ENCODE measurements around the gene IQCF6.
A peak's percentile ranks its signal among the peaks of the same experiment; 100 is the strongest.

Gene IQCF6

DNA sequence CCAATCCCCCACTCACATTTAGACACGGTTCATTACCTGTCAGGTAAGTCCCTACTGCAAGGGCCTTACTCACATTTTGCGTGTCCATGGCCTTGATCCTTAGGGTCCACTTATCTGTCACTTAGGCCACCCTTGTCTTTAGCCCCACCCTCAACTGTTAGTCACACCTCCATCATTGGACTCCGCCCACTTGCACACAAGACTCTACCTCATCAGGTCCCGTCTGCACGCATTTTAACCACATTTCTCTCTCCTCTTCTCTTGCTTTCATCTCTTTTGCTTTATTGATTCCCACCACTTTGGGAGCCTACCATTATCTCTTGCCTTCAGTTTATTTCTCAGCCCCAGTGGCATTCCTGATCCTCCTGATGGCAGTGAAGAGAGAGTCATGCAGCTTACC is at the start of gene IQCF6:
Gene IQCF6 (minus strand): TSS at position 101 of the 400 bp plus-strand sequence. CDS start 13 bp downstream, at position 88.
- H3K27ac ChIP-seq (ENCODE audit: low read length), result no peak within 1 kb of the TSS

GRCh38 chr3:51828297-51828696 is 49.3 kb upstream of the IQCF6 start:
- no peaks in the 10 kb centered on the region for H3K27me3 ChIP-seq (ENCODE audit: control insufficient read depth, insufficient read depth, low read length)
- H3K9me3 ChIP-seq (ENCODE audit: control insufficient read depth, low read depth, low read length), result no peaks in the 10 kb centered on the region
- no peak overlapping the region for H3K4me3 ChIP-seq (ENCODE audit: low read length)
- no peaks in the 10 kb centered on the region for H3K4me1 ChIP-seq (ENCODE audit: control insufficient read depth, low read depth, low read length)
- no peak overlapping the region for H3K27ac ChIP-seq (ENCODE audit: low read length)
- H3K36me3 ChIP-seq (ENCODE audit: control insufficient read depth, low read depth, low read length), result no peaks in the 10 kb centered on the region
- no peak overlapping the region for H3K9ac ChIP-seq (ENCODE audit: low read length)

More for the DNA sequence above, at the start of gene IQCF6:
- Histone ChIP-seq H3K27me3 (ENCODE audit: control insufficient read depth, insufficient read depth, low read length) (no peaks in the 10 kb centered on the region), H3K4me3 (ENCODE audit: low read length) (no peak within 1 kb of the TSS), H3K9ac (ENCODE audit: low read length) (no peak within 1 kb of the TSS), H3K4me1 (ENCODE audit: control insufficient read depth, low read depth, low read length) (no peaks in the 10 kb centered on the region), H3K36me3 (ENCODE audit: control insufficient read depth, low read depth, low read length) (no peaks in the 10 kb centered on the region), H3K9me3 (ENCODE audit: control insufficient read depth, low read depth, low read length) (no peaks in the 10 kb centered on the region)

DNA sequence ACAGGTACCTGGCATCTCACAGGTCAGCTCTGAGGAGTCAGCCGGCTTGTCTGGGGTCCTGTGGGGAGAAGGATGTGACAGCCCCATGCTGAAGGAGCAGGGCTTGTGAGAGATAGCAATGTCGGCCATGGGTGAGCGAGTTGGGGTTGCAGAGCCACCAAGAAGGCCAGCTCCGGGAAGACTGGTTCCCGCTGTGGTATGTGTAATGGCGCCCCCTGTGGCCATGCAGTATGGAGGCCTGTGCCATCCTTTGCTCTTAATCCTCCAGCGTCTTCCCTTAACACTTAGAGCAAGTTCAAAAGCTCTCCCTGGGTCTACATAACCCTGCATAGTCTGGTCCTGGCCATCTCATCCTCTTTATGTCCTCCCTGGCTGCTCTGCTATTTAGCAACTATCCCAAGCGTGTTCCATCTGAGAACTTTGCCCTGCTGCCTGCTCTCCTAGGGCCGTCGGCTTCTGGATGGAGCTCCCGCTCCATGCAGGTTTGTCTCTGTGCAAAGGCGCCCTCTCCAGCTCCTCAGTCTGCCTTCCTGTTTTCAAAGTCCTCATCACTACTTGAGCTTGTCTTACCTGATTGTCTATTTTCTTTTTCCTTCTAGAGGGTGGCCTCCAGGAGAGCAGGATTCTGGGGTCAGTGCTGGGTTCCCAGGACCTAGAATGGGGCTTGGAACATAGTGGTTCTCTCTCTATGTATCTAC is 40.8 kb upstream of the IQCF6 start:
- no peaks in the 10 kb centered on the region for H3K27me3 ChIP-seq (ENCODE audit: control insufficient read depth, insufficient read depth, low read length)
- no peak overlapping the region for H3K9ac ChIP-seq (ENCODE audit: low read length)
- H3K4me3 ChIP-seq (ENCODE audit: low read length), result no peak overlapping the region
- no peaks in the 10 kb centered on the region for H3K4me1 ChIP-seq (ENCODE audit: control insufficient read depth, low read depth, low read length)
- no peaks in the 10 kb centered on the region for H3K36me3 ChIP-seq (ENCODE audit: control insufficient read depth, low read depth, low read length)
- H3K27ac ChIP-seq (ENCODE audit: low read length), result no peak overlapping the region
- H3K9me3 ChIP-seq (ENCODE audit: control insufficient read depth, low read depth, low read length), result no peaks in the 10 kb centered on the region

- Histone ChIP-seq H3K36me3 (ENCODE audit: control insufficient read depth, low read depth, low read length) (no peaks in the 10 kb centered on the region), H3K4me1 (ENCODE audit: control insufficient read depth, low read depth, low read length) (no peaks in the 10 kb centered on the region), H3K27me3 (ENCODE audit: control insufficient read depth, insufficient read depth, low read length) (no peaks in the 10 kb centered on the region), H3K4me3 (ENCODE audit: low read length) (no peak overlapping the region), H3K27ac (ENCODE audit: low read length) (no peak overlapping the region), H3K9me3 (ENCODE audit: control insufficient read depth, low read depth, low read length) (no peaks in the 10 kb centered on the region), H3K9ac (ENCODE audit: low read length) (no peak overlapping the region)
Measured at GRCh38 chr3:51819151-51819550, 40.1 kb upstream of the IQCF6 start.

GRCh38 chr3:51817375-51817774 is 38.3 kb upstream of the IQCF6 start:
- Histone ChIP-seq H3K9me3 (ENCODE audit: control insufficient read depth, low read depth, low read length) (no peaks in the 10 kb centered on the region), H3K36me3 (ENCODE audit: control insufficient read depth, low read depth, low read length) (no peaks in the 10 kb centered on the region), H3K4me3 (ENCODE audit: low read length) (no peak overlapping the region), H3K9ac (ENCODE audit: low read length) (no peak overlapping the region), H3K27ac (ENCODE audit: low read length) (no peak overlapping the region), H3K27me3 (ENCODE audit: control insufficient read depth, insufficient read depth, low read length) (no peaks in the 10 kb centered on the region), H3K4me1 (ENCODE audit: control insufficient read depth, low read depth, low read length) (no peaks in the 10 kb centered on the region)

- H3K4me1 ChIP-seq (ENCODE audit: control insufficient read depth, low read depth, low read length), result no peaks in the 10 kb centered on the region
- no peaks in the 10 kb centered on the region for H3K27me3 ChIP-seq (ENCODE audit: control insufficient read depth, insufficient read depth, low read length)
- H3K36me3 ChIP-seq (ENCODE audit: control insufficient read depth, low read depth, low read length), result no peaks in the 10 kb centered on the region
- H3K4me3 ChIP-seq (ENCODE audit: low read length), result no peak overlapping the region
- H3K9me3 ChIP-seq (ENCODE audit: control insufficient read depth, low read depth, low read length), result no peaks in the 10 kb centered on the region
- no peak overlapping the region for H3K27ac ChIP-seq (ENCODE audit: low read length)
- no peak overlapping the region for H3K9ac ChIP-seq (ENCODE audit: low read length)
Measured at GRCh38 chr3:51816723-51817122, 37.7 kb upstream of the IQCF6 start.

DNA sequence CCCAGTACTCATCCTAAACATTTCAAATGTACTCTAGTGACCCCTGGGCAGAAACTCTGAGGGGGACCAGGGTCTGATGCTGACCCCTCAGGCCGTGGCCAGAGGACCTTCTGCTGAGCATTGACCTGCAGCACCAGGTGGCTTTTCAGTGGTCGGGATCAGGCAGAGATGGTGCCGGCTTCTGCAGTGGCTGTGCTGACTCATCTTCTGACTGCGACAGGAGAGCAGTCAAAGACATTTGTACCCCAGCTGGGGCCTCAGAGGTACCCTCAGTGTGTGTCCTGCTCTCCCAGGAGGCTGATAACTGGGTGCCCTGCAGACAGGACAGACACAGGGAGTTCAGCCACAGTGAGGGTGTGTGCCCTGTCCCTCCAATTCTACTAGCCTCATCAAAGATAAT is 36.6 kb upstream of the IQCF6 start:
- Histone ChIP-seq H3K4me3 (ENCODE audit: low read length) (no peak overlapping the region), H3K36me3 (ENCODE audit: control insufficient read depth, low read depth, low read length) (no peaks in the 10 kb centered on the region), H3K9me3 (ENCODE audit: control insufficient read depth, low read depth, low read length) (no peaks in the 10 kb centered on the region), H3K9ac (ENCODE audit: low read length) (no peak overlapping the region), H3K27me3 (ENCODE audit: control insufficient read depth, insufficient read depth, low read length) (no peaks in the 10 kb centered on the region), H3K27ac (ENCODE audit: low read length) (no peak overlapping the region), H3K4me1 (ENCODE audit: control insufficient read depth, low read depth, low read length) (no peaks in the 10 kb centered on the region)

DNA sequence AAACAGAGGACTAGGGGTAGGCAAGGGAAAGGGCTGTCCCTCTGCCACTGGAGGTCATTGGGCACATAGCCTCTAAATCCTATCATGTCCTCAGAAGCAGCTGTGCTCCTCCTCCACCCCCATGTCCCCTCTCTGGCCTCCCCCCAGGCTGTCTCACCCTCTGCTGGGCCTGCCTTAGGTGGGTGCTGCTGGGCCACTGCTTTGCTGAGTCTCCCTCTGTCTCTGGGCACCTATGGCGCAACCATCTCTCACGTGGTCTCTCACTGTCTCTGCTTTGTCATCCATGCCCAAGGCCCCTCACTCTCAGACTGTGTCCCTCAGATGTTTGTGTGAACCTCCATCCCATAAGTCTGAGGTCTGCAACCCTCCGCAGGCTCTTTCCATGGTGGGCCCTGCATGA is 35.0 kb upstream of the IQCF6 start:
- no peaks in the 10 kb centered on the region for H3K36me3 ChIP-seq (ENCODE audit: control insufficient read depth, low read depth, low read length)
- no peak overlapping the region for H3K9ac ChIP-seq (ENCODE audit: low read length)
- H3K9me3 ChIP-seq (ENCODE audit: control insufficient read depth, low read depth, low read length), result no peaks in the 10 kb centered on the region
- H3K27me3 ChIP-seq (ENCODE audit: control insufficient read depth, insufficient read depth, low read length), result no peaks in the 10 kb centered on the region
- H3K4me1 ChIP-seq (ENCODE audit: control insufficient read depth, low read depth, low read length), result no peaks in the 10 kb centered on the region
- no peak overlapping the region for H3K27ac ChIP-seq (ENCODE audit: low read length)
- H3K4me3 ChIP-seq (ENCODE audit: low read length), result no peak overlapping the region

DNA sequence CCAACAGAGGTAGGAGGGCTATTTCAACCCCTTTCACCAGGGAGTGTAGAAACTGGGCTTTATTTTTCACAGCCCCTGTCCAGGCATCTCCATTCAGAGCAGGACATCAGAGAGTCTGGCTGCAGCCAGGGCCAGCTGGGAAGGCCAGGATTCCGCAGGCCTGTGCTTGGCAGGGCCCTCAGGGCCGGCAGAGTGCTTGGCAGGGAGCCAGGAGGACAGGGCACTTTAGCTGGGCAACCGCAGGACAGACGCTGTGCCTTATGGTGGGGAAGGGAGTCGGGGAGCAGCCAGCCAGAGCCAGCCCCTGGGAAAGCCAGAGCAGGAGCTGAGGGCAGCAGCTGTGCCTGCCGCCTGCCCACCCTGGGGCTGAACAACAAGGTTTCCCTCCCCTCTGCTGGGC is 34.5 kb upstream of the IQCF6 start:
- Histone ChIP-seq H3K4me3 (ENCODE audit: low read length) (no peak overlapping the region), H3K27ac (ENCODE audit: low read length) (no peak overlapping the region), H3K27me3 (ENCODE audit: control insufficient read depth, insufficient read depth, low read length) (no peaks in the 10 kb centered on the region), H3K9ac (ENCODE audit: low read length) (no peak overlapping the region), H3K4me1 (ENCODE audit: control insufficient read depth, low read depth, low read length) (no peaks in the 10 kb centered on the region), H3K9me3 (ENCODE audit: control insufficient read depth, low read depth, low read length) (no peaks in the 10 kb centered on the region), H3K36me3 (ENCODE audit: control insufficient read depth, low read depth, low read length) (no peaks in the 10 kb centered on the region)

DNA sequence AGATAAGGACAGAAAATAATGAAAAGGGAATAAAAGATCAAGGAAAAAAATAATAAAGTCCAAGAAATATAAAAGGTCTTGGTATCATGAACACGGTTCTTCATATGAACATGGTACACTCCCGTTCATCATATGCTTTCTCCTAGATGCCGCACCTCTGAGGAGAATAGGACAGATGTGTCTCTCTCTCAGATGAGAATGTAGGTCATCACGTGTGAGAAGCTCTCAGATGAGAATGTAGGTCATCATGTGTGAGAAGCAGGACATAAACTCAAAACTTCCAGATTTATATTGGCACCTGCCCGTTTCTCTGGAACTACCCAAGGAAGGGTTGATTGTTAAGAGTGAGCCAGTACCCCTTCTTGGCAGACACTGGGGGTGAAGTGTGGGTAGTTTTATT is 29.9 kb upstream of the IQCF6 start:
- Histone ChIP-seq H3K27me3 (ENCODE audit: control insufficient read depth, insufficient read depth, low read length) (no peaks in the 10 kb centered on the region), H3K36me3 (ENCODE audit: control insufficient read depth, low read depth, low read length) (no peaks in the 10 kb centered on the region), H3K9ac (ENCODE audit: low read length) (no peak overlapping the region), H3K4me3 (ENCODE audit: low read length) (no peak overlapping the region), H3K4me1 (ENCODE audit: control insufficient read depth, low read depth, low read length) (no peaks in the 10 kb centered on the region), H3K27ac (ENCODE audit: low read length) (no peak overlapping the region), H3K9me3 (ENCODE audit: control insufficient read depth, low read depth, low read length) (peaks cover 4% of the 10 kb centered on the region)

DNA sequence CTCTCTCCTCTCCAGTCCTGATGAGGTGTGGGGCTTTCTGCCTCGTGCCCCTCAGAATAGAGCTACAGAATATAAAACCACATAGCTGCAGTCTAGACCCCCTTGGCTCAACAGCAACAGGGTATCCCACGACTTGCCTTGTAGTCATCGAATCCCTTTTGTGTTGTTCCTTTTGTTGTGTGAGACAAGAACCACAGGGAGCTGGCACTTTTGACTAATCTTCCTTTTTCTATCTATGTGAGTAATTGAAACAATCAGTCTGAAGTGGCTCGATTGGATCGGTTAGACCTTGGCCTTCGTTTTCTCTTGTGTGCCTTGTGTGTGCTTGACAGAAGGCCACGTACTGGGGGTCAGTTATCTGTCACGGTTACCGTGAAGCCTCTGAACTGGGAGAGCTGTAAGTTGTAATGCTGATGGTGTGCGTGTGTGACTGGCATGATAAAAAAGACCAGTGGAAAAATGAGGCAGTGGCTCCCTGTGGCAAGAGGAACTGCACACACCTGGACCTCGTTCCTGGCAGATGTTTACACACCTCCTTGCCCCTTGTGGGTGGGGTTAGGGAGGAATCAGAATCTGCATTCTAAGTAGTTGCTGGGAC is 23.2 kb upstream of the IQCF6 start:
- Histone ChIP-seq H3K4me3 (ENCODE audit: low read length) (peak overlapping the region; percentile 23), H3K27ac (ENCODE audit: low read length) (no peak overlapping the region), H3K9me3 (ENCODE audit: control insufficient read depth, low read depth, low read length) (no peaks in the 10 kb centered on the region), H3K9ac (ENCODE audit: low read length) (no peak overlapping the region), H3K4me1 (ENCODE audit: control insufficient read depth, low read depth, low read length) (peaks cover 35% of the 10 kb centered on the region), H3K27me3 (ENCODE audit: control insufficient read depth, insufficient read depth, low read length) (no peaks in the 10 kb centered on the region), H3K36me3 (ENCODE audit: control insufficient read depth, low read depth, low read length) (no peaks in the 10 kb centered on the region)

GRCh38 chr3:51800750-51801125 is 21.7 kb upstream of the IQCF6 start:
- H3K9me3 ChIP-seq (ENCODE audit: control insufficient read depth, low read depth, low read length), result no peaks in the 10 kb centered on the region
- no peak overlapping the region for H3K4me3 ChIP-seq (ENCODE audit: low read length)
- H3K27me3 ChIP-seq (ENCODE audit: control insufficient read depth, insufficient read depth, low read length), result no peaks in the 10 kb centered on the region
- H3K4me1 ChIP-seq (ENCODE audit: control insufficient read depth, low read depth, low read length), result peaks cover 49% of the 10 kb centered on the region
- H3K36me3 ChIP-seq (ENCODE audit: control insufficient read depth, low read depth, low read length), result no peaks in the 10 kb centered on the region
- no peak overlapping the region for H3K27ac ChIP-seq (ENCODE audit: low read length)
- H3K9ac ChIP-seq (ENCODE audit: low read length), result no peak overlapping the region
